ENCODE results near the gene FHAD1. TPM values are rescaled to one million over a fixed set of nuclear protein-coding genes. Genes with fewer than 3 reads are reported as not detected.
A peak's percentile ranks its signal among the peaks of the same experiment; 100 is the strongest.

FHAD1 gene
- polyA plus RNA-seq, 5 donors, result 1.5 to 4.5 (median 3.8) TPM

- DNase-seq, result no peak
Measured at GRCh38 chr1:15397236-15397635, 150.2 kb downstream of the FHAD1 start.

GRCh38 chr1:15399710-15400109 lies 152.7 kb downstream of the FHAD1 start:
- no peak for DNase-seq

GRCh38 chr1:15400627-15401026 lies 153.6 kb downstream of the FHAD1 start:
- no peak for DNase-seq

- DNase-seq, result no peak
Measured at GRCh38 chr1:15401391-15402055, 154.5 kb downstream of the FHAD1 start.

- no peak for DNase-seq
Measured at GRCh38 chr1:15402809-15403450, 155.9 kb downstream of the FHAD1 start.

- no peak for DNase-seq
Measured at GRCh38 chr1:15403962-15404580, 157.0 kb downstream of the FHAD1 start.

GRCh38 chr1:15405106-15405850 lies 158.3 kb downstream of the FHAD1 start:
- DNase-seq, result no peak

GRCh38 chr1:15406614-15407559 lies 159.9 kb downstream of the FHAD1 start:
- no peak for DNase-seq

- no peak for DNase-seq
Measured at GRCh38 chr1:15407580-15407979, 160.6 kb downstream of the FHAD1 start.

GRCh38 chr1:15408890-15409387 lies 161.9 kb downstream of the FHAD1 start:
- DNase-seq, result no peak

GRCh38 chr1:15409388-15410222 lies 162.6 kb downstream of the FHAD1 start, which contains the start of gene EFHD2:
TSS of gene EFHD2 (plus strand) at chr1:15409888. CDS start at chr1:15409972, 84 bp downstream.
- DNase-seq, result peak; percentile 82 to 83

GRCh38 chr1:15410223-15410883 lies 163.3 kb downstream of the FHAD1 start:
- no peak for DNase-seq

GRCh38 chr1:15410884-15411245 lies 163.8 kb downstream of the FHAD1 start:
- no peak for DNase-seq

GRCh38 chr1:15411593-15412137 lies 164.6 kb downstream of the FHAD1 start:
- DNase-seq, result no peak

- no peak for DNase-seq
Measured at GRCh38 chr1:15412175-15412800, 165.3 kb downstream of the FHAD1 start.

GRCh38 chr1:15412843-15413242 lies 165.8 kb downstream of the FHAD1 start:
- DNase-seq, result no peak

- no peak for DNase-seq
Measured at GRCh38 chr1:15413563-15414444, 166.8 kb downstream of the FHAD1 start.
